Type B pancreatic cell (in vitro differentiated cells): ENCODE measurements around the gene RASGEF1B. TPM values are rescaled to one million over a fixed set of nuclear protein-coding genes. Genes with fewer than 3 reads are reported as not detected.
"Not testable (repeated sequence)": the region's sequence is repeated elsewhere in the genome, so short reads cannot be mapped to it uniquely, and the experiment has no call there.

ENCODE experiments used
- DNase-seq: peaks from one replicate; pipeline ENCODE4 v3.0.0; 2021; ENCODE audit warnings: mixed read lengths; ENCODE audit not compliant: unreplicated experiment; ENCODE audit errors: extremely low spot score
- H3K27ac Mint-ChIP-seq: 2 replicates; pipeline ENCODE4 v1.8.0; 2021; ENCODE audit warnings: mild to moderate bottlenecking, mixed read lengths
- H3K27me3 Mint-ChIP-seq: 2 replicates; pipeline ENCODE4 v1.8.0; 2021; ENCODE audit warnings: mixed read lengths
- H3K36me3 Mint-ChIP-seq: 2 replicates; pipeline ENCODE4 v1.8.0; 2021; ENCODE audit warnings: mixed read lengths
- H3K4me1 Mint-ChIP-seq: one replicate; pipeline ENCODE4 v1.8.0; 2021; ENCODE audit warnings: mixed read lengths; ENCODE audit not compliant: unreplicated experiment
- H3K4me3 Mint-ChIP-seq: 2 replicates; pipeline ENCODE4 v1.8.0; 2021; ENCODE audit warnings: mild to moderate bottlenecking, mixed read lengths
- H3K9me3 Mint-ChIP-seq: 2 replicates; pipeline ENCODE4 v1.8.0; 2021; ENCODE audit warnings: mixed read lengths
- CTCF ChIP-seq: fragments of 200-600 bp; sonication (generic); conservative IDR thresholded peaks from 2 replicates; pipeline ENCODE4 v1.5.0; 2021; ENCODE audit warnings: antibody characterized with exemption, mild to moderate bottlenecking
- total RNA-seq: library from RNA; stranded (reverse); gene quantifications from 2 replicates; pipeline ENCODE4 v1.2.1, GENCODE V29; 2021; ENCODE audit warnings: low replicate concordance

The RASGEF1B gene
- total RNA-seq, 1 donor from 2014 or later: 11.0 TPM

- Mint-ChIP-seq H3K27ac (no peak overlapping the region), H3K27me3 (peaks cover 9% of the 10 kb centered on the region), H3K36me3 (no peaks in the 10 kb centered on the region), H3K4me1 (peaks cover 14% of the 10 kb centered on the region), H3K4me3 (no peak overlapping the region), H3K9me3 (peaks cover 7% of the 10 kb centered on the region)
- TF ChIP-seq CTCF: no peak
- no peak for DNase-seq
Measured at GRCh38 chr4:81408341-81408740, 63.4 kb downstream of the RASGEF1B start.

GRCh38 chr4:81407726-81408125 is 64.0 kb downstream of the RASGEF1B start:
- Mint-ChIP-seq H3K9me3 (peaks cover under 1% of the 10 kb centered on the region), H3K36me3 (no peaks in the 10 kb centered on the region), H3K4me3 (no peak overlapping the region), H3K4me1 (peaks cover 14% of the 10 kb centered on the region), H3K27me3 (peaks cover 9% of the 10 kb centered on the region), H3K27ac (no peak overlapping the region)
- no peak for TF ChIP-seq CTCF
- DNase-seq: no peak

- not testable (repeated sequence) for H3K4me3 Mint-ChIP-seq, H3K9me3 Mint-ChIP-seq, H3K27ac Mint-ChIP-seq, H3K36me3 Mint-ChIP-seq, DNase-seq
- peaks cover 13% of the 10 kb centered on the region for H3K27me3 Mint-ChIP-seq
- H3K4me1 Mint-ChIP-seq: peaks cover 18% of the 10 kb centered on the region
Measured at GRCh38 chr4:81406481-81406880, 65.2 kb downstream of the RASGEF1B start.

- TF ChIP-seq CTCF: peak; percentile 93
- peaks cover 15% of the 10 kb centered on the region for H3K4me1 Mint-ChIP-seq
- no peak for DNase-seq
- H3K27me3 Mint-ChIP-seq: peaks cover 11% of the 10 kb centered on the region
- H3K36me3 Mint-ChIP-seq: no peaks in the 10 kb centered on the region
- H3K4me3 Mint-ChIP-seq: peak overlapping the region; percentile 25
- no peak overlapping the region for H3K27ac Mint-ChIP-seq
- H3K9me3 Mint-ChIP-seq: no peaks in the 10 kb centered on the region
Measured at GRCh38 chr4:81405900-81406401, 65.8 kb downstream of the RASGEF1B start.

GRCh38 chr4:81404741-81405140 is 67.0 kb downstream of the RASGEF1B start:
- peaks cover 8% of the 10 kb centered on the region for H3K27me3 Mint-ChIP-seq
- TF ChIP-seq CTCF: no peak
- H3K4me3 Mint-ChIP-seq: no peak overlapping the region
- no peaks in the 10 kb centered on the region for H3K36me3 Mint-ChIP-seq
- H3K27ac Mint-ChIP-seq: no peak overlapping the region
- DNase-seq: no peak
- peaks cover 16% of the 10 kb centered on the region for H3K4me1 Mint-ChIP-seq
- H3K9me3 Mint-ChIP-seq: no peaks in the 10 kb centered on the region

GRCh38 chr4:81404294-81404693 is 67.4 kb downstream of the RASGEF1B start:
- no peaks in the 10 kb centered on the region for H3K9me3 Mint-ChIP-seq
- H3K4me3 Mint-ChIP-seq: no peak overlapping the region
- DNase-seq: no peak
- no peak overlapping the region for H3K27ac Mint-ChIP-seq
- peaks cover 8% of the 10 kb centered on the region for H3K27me3 Mint-ChIP-seq
- H3K4me1 Mint-ChIP-seq: peaks cover 16% of the 10 kb centered on the region
- no peak for TF ChIP-seq CTCF
- H3K36me3 Mint-ChIP-seq: no peaks in the 10 kb centered on the region
